Neuronal stem cell (in vitro differentiated cells): ENCODE measurements around the gene NAV2.

Experiments
- DNase-seq: peaks from one replicate; pipeline ENCODE4 v3.0.0-alpha.2; 2013; ENCODE audit warnings: low spot score
- H2AFZ ChIP-seq: one replicate; pipeline ENCODE4 v1.6.1; 2013; ENCODE audit warnings: mild to moderate bottlenecking, low read length, inconsistent platforms
- H2AK5ac ChIP-seq: 2 replicates; pipeline ENCODE4 v1.6.1; 2013; ENCODE audit warnings: low read depth, mild to moderate bottlenecking, inconsistent platforms, low read length, moderate library complexity, mixed read lengths
- H2BK120ac ChIP-seq: 2 replicates; pipeline ENCODE4 v1.6.1; 2013; ENCODE audit warnings: low read depth, mild to moderate bottlenecking, inconsistent platforms, low read length, moderate library complexity, mixed read lengths
- H2BK12ac ChIP-seq: one replicate; pipeline ENCODE4 v1.6.1; 2013; ENCODE audit warnings: low read length, inconsistent platforms
- H2BK15ac ChIP-seq: 2 replicates; pipeline ENCODE4 v1.6.1; 2013; ENCODE audit warnings: mild to moderate bottlenecking, low read length, inconsistent platforms, mixed read lengths
- H2BK5ac ChIP-seq: one replicate; pipeline ENCODE4 v1.6.1; 2013; ENCODE audit warnings: inconsistent platforms, mild to moderate bottlenecking, low read length, moderate library complexity
- H3K14ac ChIP-seq: one replicate; pipeline ENCODE4 v1.6.1; 2013; ENCODE audit warnings: low read length, inconsistent platforms
- H3K18ac ChIP-seq: 2 replicates; pipeline ENCODE4 v1.6.1; 2013; ENCODE audit warnings: low read length, inconsistent platforms
- H3K23ac ChIP-seq: 2 replicates; pipeline ENCODE4 v1.6.1; 2013; ENCODE audit warnings: low read depth, mild to moderate bottlenecking, mixed read lengths, low read length, inconsistent platforms; ENCODE audit not compliant: poor library complexity
- H3K27ac ChIP-seq: replicated peaks from 3 replicates; pipeline ENCODE4 v1.5.1; 2013; ENCODE audit warnings: low read length, inconsistent platforms
- H3K27me3 ChIP-seq, 3 experiments: 2 replicates each; pipeline ENCODE4 v1.6.1; 2013; ENCODE audit warnings: low read length in 3 of 3, mild to moderate bottlenecking in 2 of 3, inconsistent platforms in 1 of 3, low read depth in 1 of 3, mixed read lengths in 1 of 3, moderate library complexity in 1 of 3; ENCODE audit not compliant: control insufficient read depth in 3 of 3, insufficient read depth in 3 of 3
- H3K36me3 ChIP-seq, 2 donors: replicated peaks in 1 of 2; 2 replicates each; pipeline ENCODE4 v1.6.1; 2013; ENCODE audit warnings: low read length in 2 of 2; ENCODE audit not compliant: control insufficient read depth in 2 of 2, insufficient read depth in 2 of 2
- H3K4ac ChIP-seq: 2 replicates; pipeline ENCODE4 v1.6.1; 2013; ENCODE audit warnings: inconsistent platforms, mild to moderate bottlenecking, low read length, moderate library complexity
- H3K4me1 ChIP-seq, 2 donors: 1 replicate in 1 of 2; 2 replicates in 1 of 2; pipeline ENCODE4 v1.6.1; 2013; ENCODE audit warnings: low read length in 2 of 2, low read depth in 1 of 2; ENCODE audit not compliant: control insufficient read depth in 2 of 2, insufficient read depth in 1 of 2
- H3K4me2 ChIP-seq: one replicate; pipeline ENCODE4 v1.6.1; 2013; ENCODE audit warnings: mild to moderate bottlenecking, low read length, inconsistent platforms; ENCODE audit not compliant: insufficient read depth, poor library complexity, severe bottlenecking
- H3K4me3 ChIP-seq, 2 donors: 2 replicates each; pipeline ENCODE4 v1.5.1; 2013; ENCODE audit warnings: low read length in 2 of 2, mild to moderate bottlenecking in 2 of 2, inconsistent platforms in 1 of 2, moderate library complexity in 1 of 2
- H3K79me1 ChIP-seq: one replicate; pipeline ENCODE4 v1.6.1; 2013; ENCODE audit warnings: low read depth, mild to moderate bottlenecking, inconsistent platforms, low read length, moderate library complexity
- H3K9ac ChIP-seq: one replicate; pipeline ENCODE4 v1.6.1; 2013; ENCODE audit warnings: mild to moderate bottlenecking, low read depth, low read length, inconsistent platforms; ENCODE audit not compliant: poor library complexity
- H3K9me3 ChIP-seq, 2 donors: replicated peaks in 1 of 2; 2 replicates each; pipeline versions ENCODE3 to v1.6.1; 2013; ENCODE audit warnings: low read length in 2 of 2, mild to moderate bottlenecking in 2 of 2, inconsistent platforms in 1 of 2, low read depth in 1 of 2, mixed read lengths in 1 of 2, moderate library complexity in 1 of 2; ENCODE audit not compliant: control insufficient read depth in 2 of 2, insufficient read depth in 1 of 2
- H4K8ac ChIP-seq: one replicate; pipeline ENCODE4 v1.6.1; 2013; ENCODE audit warnings: low read depth, mild to moderate bottlenecking, inconsistent platforms, low read length, moderate library complexity
- H4K91ac ChIP-seq: one replicate; pipeline ENCODE4 v1.6.1; 2013; ENCODE audit warnings: low read length, low read depth, mild to moderate bottlenecking, inconsistent platforms; ENCODE audit not compliant: poor library complexity
- WGBS, 2 donors: extraction: QIAGEN DNeasy Blood & Tissue Kit; methylation state at CpG; one replicate each; pipeline ENCODE4 v1.1.7; 2013; ENCODE audit warnings: missing lambda C conversion rate in 2 of 2, mixed read lengths in 1 of 2; ENCODE audit not compliant: insufficient read length in 2 of 2, insufficient replicate concordance in 1 of 2; ENCODE audit errors: extremely low coverage in 2 of 2; 5-methylcytosine and 5-hydroxymethylcytosine counted together

NAV2 gene

GRCh38 chr11:19987331-19987801 lies 274.7 kb downstream of the NAV2 start:
- Histone ChIP-seq H2BK12ac (no peak overlapping the region), H3K9ac (no peak overlapping the region), H3K27me3 (no peaks in the 10 kb centered on the region), H3K27ac (no peak overlapping the region), H2AK5ac (no peak overlapping the region), H3K14ac (no peak overlapping the region), H4K8ac (no peak overlapping the region), H3K18ac (no peak overlapping the region), H2AFZ (no peak overlapping the region), H3K79me1 (no peaks in the 10 kb centered on the region), H4K91ac (no peak overlapping the region), H3K23ac (no peak overlapping the region), H3K4me1 (peaks cover 0 to 5% of the 10 kb centered on the region in 2 donors), H2BK120ac (no peak overlapping the region), H3K4me2 (no peak overlapping the region), H3K9me3 (no peaks in the 10 kb centered on the region), H3K4ac (no peak overlapping the region), H3K36me3 (peaks cover 0 to 3% of the 10 kb centered on the region in 2 donors), H2BK5ac (no peak overlapping the region), H2BK15ac (no peak overlapping the region), H3K4me3 (no peak overlapping the region)
- no CpG with 5 or more reads among the region's 2 CpGs for WGBS, 2 donors
- no peak for DNase-seq

- Histone ChIP-seq H3K9ac (no peak overlapping the region), H3K79me1 (no peaks in the 10 kb centered on the region), H2BK15ac (no peak overlapping the region)
Measured at GRCh38 chr11:19988598-19988997, 276.0 kb downstream of the NAV2 start.

GRCh38 chr11:19989191-19989590 lies 276.6 kb downstream of the NAV2 start:
- H3K9me3 ChIP-seq: peaks cover 0 to 11% of the 10 kb centered on the region in 2 donors
- H2BK120ac ChIP-seq: no peak overlapping the region
- H2AFZ ChIP-seq: no peak overlapping the region
- no peak overlapping the region for H2BK5ac ChIP-seq
- H2AK5ac ChIP-seq: no peak overlapping the region
- H3K4me2 ChIP-seq: no peak overlapping the region
- peaks cover 0 to 12% of the 10 kb centered on the region in 2 donors for H3K36me3 ChIP-seq
- H3K23ac ChIP-seq: no peak overlapping the region
- peaks cover 0 to 5% of the 10 kb centered on the region in 2 donors for H3K4me1 ChIP-seq
- H4K91ac ChIP-seq: no peak overlapping the region
- no peak overlapping the region for H3K18ac ChIP-seq
- H3K79me1 ChIP-seq: no peaks in the 10 kb centered on the region
- no peaks in the 10 kb centered on the region for H3K27me3 ChIP-seq
- no CpG with 5 or more reads among the region's 2 CpGs for WGBS, 2 donors
- H3K27ac ChIP-seq: no peak overlapping the region
- no peak overlapping the region for H4K8ac ChIP-seq
- no peak overlapping the region for H2BK15ac ChIP-seq
- H3K9ac ChIP-seq: no peak overlapping the region
- DNase-seq: no peak
- no peak overlapping the region for H2BK12ac ChIP-seq
- no peak overlapping the region for H3K4ac ChIP-seq
- no peak overlapping the region for H3K4me3 ChIP-seq
- H3K14ac ChIP-seq: no peak overlapping the region

More at GRCh38 chr11:19988598-19988997, 276.0 kb downstream of the NAV2 start:
- H2AFZ ChIP-seq: no peak overlapping the region
- H3K36me3 ChIP-seq: peaks cover 0 to 12% of the 10 kb centered on the region in 2 donors
- no peak overlapping the region for H3K4me2 ChIP-seq
- no peak overlapping the region for H2BK120ac ChIP-seq
- H3K4ac ChIP-seq: no peak overlapping the region
- H3K18ac ChIP-seq: no peak overlapping the region
- no peak for DNase-seq
- H4K91ac ChIP-seq: no peak overlapping the region
- no peak overlapping the region for H3K23ac ChIP-seq
- H3K4me3 ChIP-seq: no peak overlapping the region
- no peak overlapping the region for H3K14ac ChIP-seq
- no peak overlapping the region for H4K8ac ChIP-seq
- H2BK5ac ChIP-seq: no peak overlapping the region
- no peak overlapping the region for H3K27ac ChIP-seq
- H3K27me3 ChIP-seq: no peaks in the 10 kb centered on the region
- no CpG with 5 or more reads among the region's 2 CpGs for WGBS, 2 donors
- no peak overlapping the region for H2AK5ac ChIP-seq
- peaks cover 0 to 5% of the 10 kb centered on the region in 2 donors for H3K4me1 ChIP-seq
- peaks cover 0 to 9% of the 10 kb centered on the region in 2 donors for H3K9me3 ChIP-seq
- no peak overlapping the region for H2BK12ac ChIP-seq

- Histone ChIP-seq H2BK12ac (no peak overlapping the region), H3K18ac (no peak overlapping the region), H3K27me3 (no peaks in the 10 kb centered on the region), H2BK120ac (no peak overlapping the region), H3K4ac (no peak overlapping the region), H4K91ac (no peak overlapping the region), H2AFZ (no peak overlapping the region), H2BK5ac (no peak overlapping the region), H3K23ac (no peak overlapping the region), H2AK5ac (no peak overlapping the region), H3K4me3 (no peak overlapping the region), H3K9me3 (peaks cover 0 to 11% of the 10 kb centered on the region in 2 donors), H3K36me3 (peaks cover 0 to 10% of the 10 kb centered on the region in 2 donors), H3K4me1 (peaks cover 0 to 2% of the 10 kb centered on the region in 2 donors), H2BK15ac (no peak overlapping the region), H4K8ac (no peak overlapping the region), H3K4me2 (no peak overlapping the region), H3K27ac (no peak overlapping the region), H3K9ac (no peak overlapping the region), H3K79me1 (no peaks in the 10 kb centered on the region), H3K14ac (no peak overlapping the region)
- no peak for DNase-seq
Measured at GRCh38 chr11:19992162-19992561, 279.5 kb downstream of the NAV2 start.
